Neural progenitor cell (in vitro differentiated cells): ENCODE data around the gene MCM5. TPM values are rescaled to one million over a fixed set of nuclear protein-coding genes. Genes with fewer than 3 reads are reported as not detected.

ENCODE experiments used
- DNase-seq: peaks from one replicate; pipeline ENCODE4 v3.0.0-alpha.2; 2016; ENCODE audit warnings: low spot score
- H2AFZ ChIP-seq: fragments of 200-600 bp; sonication (generic); replicated peaks from 2 replicates; pipeline ENCODE4 v1.6.1; 2016; ENCODE audit warnings: antibody characterized with exemption
- H3F3A ChIP-seq: fragments of 200-600 bp; sonication (generic); 2 replicates; pipeline ENCODE4 v1.6.1; 2016; ENCODE audit warnings: antibody characterized with exemption, low read depth
- H3K27ac ChIP-seq: fragments of 200-600 bp; sonication (generic); 2 replicates; pipeline ENCODE4 v1.5.1; 2016; ENCODE audit warnings: mild to moderate bottlenecking
- H3K27me3 ChIP-seq: fragments of 200-600 bp; sonication (generic); 2 replicates; pipeline ENCODE4 v1.6.1; 2016; ENCODE audit warnings: mild to moderate bottlenecking, moderate library complexity
- H3K36me3 ChIP-seq: fragments of 200-600 bp; sonication (generic); 2 replicates; pipeline ENCODE4 v1.5.1; 2016
- H3K4me1 ChIP-seq: fragments of 200-600 bp; sonication (generic); 2 replicates; pipeline ENCODE4 v1.6.1; 2016; ENCODE audit warnings: mixed run types
- H3K4me2 ChIP-seq: fragments of 200-600 bp; sonication (generic); 2 replicates; pipeline ENCODE4 v1.6.1; 2016
- H3K4me3 ChIP-seq: fragments of 200-600 bp; sonication (generic); 2 replicates; pipeline ENCODE4 v1.5.1; 2016
- H3K79me2 ChIP-seq: fragments of 200-600 bp; sonication (generic); 2 replicates; pipeline ENCODE4 v1.6.1; 2016; ENCODE audit warnings: low read depth
- H3K9ac ChIP-seq: fragments of 200-600 bp; sonication (generic); 2 replicates; pipeline ENCODE4 v1.6.1; 2016
- H3K9me3 ChIP-seq: fragments of 200-600 bp; sonication (generic); 2 replicates; pipeline ENCODE4 v1.5.1; 2016; ENCODE audit warnings: low read depth
- H4K20me1 ChIP-seq: fragments of 200-600 bp; sonication (generic); 2 replicates; pipeline ENCODE4 v1.6.1; 2016; ENCODE audit warnings: low read depth
- H3K27ac Mint-ChIP-seq: 3 replicates; pipeline ENCODE4 v1.8.0; 2021; ENCODE audit warnings: mixed read lengths
- H3K27me3 Mint-ChIP-seq: 2 replicates; pipeline ENCODE4 v1.8.0; 2022; ENCODE audit warnings: low read depth, mild to moderate bottlenecking, inconsistent platforms, moderate library complexity, mixed read lengths; ENCODE audit not compliant: insufficient read depth
- H3K36me3 Mint-ChIP-seq: 3 replicates; pipeline ENCODE4 v1.8.0; 2021; ENCODE audit warnings: mixed read lengths
- H3K4me1 Mint-ChIP-seq: 3 replicates; pipeline ENCODE4 v1.8.0; 2021; ENCODE audit warnings: mixed read lengths
- H3K4me3 Mint-ChIP-seq: 3 replicates; pipeline ENCODE4 v1.8.0; 2021; ENCODE audit warnings: mild to moderate bottlenecking, moderate library complexity, mixed read lengths
- H3K9me3 Mint-ChIP-seq: 3 replicates; pipeline ENCODE4 v1.8.0; 2020; ENCODE audit warnings: mixed read lengths
- CTCF ChIP-seq: fragments of 200-600 bp; sonication (generic); IDR thresholded peaks from 2 replicates; pipeline ENCODE4 v1.5.1; 2017; ENCODE audit warnings: antibody characterized with exemption, mild to moderate bottlenecking
- EZH2 ChIP-seq: fragments of 200-600 bp; sonication (generic); IDR thresholded peaks from 2 replicates; pipeline ENCODE4 v1.6.1; 2017; ENCODE audit warnings: antibody characterized with exemption, mild to moderate bottlenecking, moderate library complexity
- EZH2phosphoT487 ChIP-seq: fragments of 200-600 bp; sonication (generic); IDR thresholded peaks from 2 replicates; pipeline ENCODE4 v1.6.1; 2017; ENCODE audit warnings: antibody characterized with exemption
- total RNA-seq: library from RNA; depleted of rRNA; stranded (reverse); fragments of >200 nt; gene quantifications from 2 replicates; pipeline ENCODE4 v1.2.3, GENCODE V29; 2015; ENCODE audit warnings: low replicate concordance

The MCM5 gene
- total RNA-seq, 1 donor from 2014 or later, result 131 TPM

GRCh38 chr22:35379146-35379993 lies 20.6 kb upstream of the MCM5 start:
- Histone ChIP-seq H3K79me2 (no peaks in the 10 kb centered on the region), H3K36me3 (no peaks in the 10 kb centered on the region), H3K27me3 (peaks cover 12% of the 10 kb centered on the region), H3K4me2 (no peak overlapping the region), H3K9ac (no peak overlapping the region), H3K4me3 (no peak overlapping the region), H4K20me1 (no peaks in the 10 kb centered on the region), H2AFZ (no peak overlapping the region), H3K27ac (no peak overlapping the region), H3F3A (peaks cover 47% of the 10 kb centered on the region), H3K9me3 (no peaks in the 10 kb centered on the region), H3K4me1 (peaks cover 35% of the 10 kb centered on the region)
- DNase-seq, result no peak
- Mint-ChIP-seq H3K9me3 (no peaks in the 10 kb centered on the region), H3K27ac (no peak overlapping the region), H3K4me1 (peaks cover 39% of the 10 kb centered on the region), H3K4me3 (peak overlapping the region; percentile 74), H3K27me3 (peaks cover 25% of the 10 kb centered on the region), H3K36me3 (no peaks in the 10 kb centered on the region)
- no peak for TF ChIP-seq CTCF
- TF ChIP-seq EZH2phosphoT487, result no peak
- no peak for TF ChIP-seq EZH2

GRCh38 chr22:35380013-35380412 lies 19.9 kb upstream of the MCM5 start:
- peak overlapping the region; percentile 74 for H3K4me3 Mint-ChIP-seq
- Histone ChIP-seq H3K4me1 (peaks cover 35% of the 10 kb centered on the region), H3F3A (peaks cover 52% of the 10 kb centered on the region), H4K20me1 (no peaks in the 10 kb centered on the region), H3K27ac (no peak overlapping the region), H3K9ac (no peak overlapping the region), H3K4me3 (no peak overlapping the region), H3K36me3 (no peaks in the 10 kb centered on the region), H3K4me2 (no peak overlapping the region), H3K27me3 (peaks cover 12% of the 10 kb centered on the region), H2AFZ (no peak overlapping the region), H3K9me3 (no peaks in the 10 kb centered on the region), H3K79me2 (no peaks in the 10 kb centered on the region)
- H3K27me3 Mint-ChIP-seq, result peaks cover 27% of the 10 kb centered on the region
- no peak overlapping the region for H3K27ac Mint-ChIP-seq
- no peak for DNase-seq
- no peaks in the 10 kb centered on the region for H3K9me3 Mint-ChIP-seq
- TF ChIP-seq EZH2phosphoT487 (no peak), EZH2 (no peak), CTCF (no peak)
- H3K4me1 Mint-ChIP-seq, result peaks cover 41% of the 10 kb centered on the region
- H3K36me3 Mint-ChIP-seq, result no peaks in the 10 kb centered on the region

- Mint-ChIP-seq H3K4me1 (peaks cover 39% of the 10 kb centered on the region), H3K9me3 (no peaks in the 10 kb centered on the region), H3K27ac (no peak within 1 kb of the TSS), H3K4me3 (peak within 1 kb of the TSS; percentile 74), H3K27me3 (peaks cover 28% of the 10 kb centered on the region), H3K36me3 (no peaks in the 10 kb centered on the region)
- peak within 1 kb of the TSS; percentile 41 for H3K4me3 ChIP-seq
- H4K20me1 ChIP-seq, result no peaks in the 10 kb centered on the region
- H3K27me3 ChIP-seq, result peaks cover 12% of the 10 kb centered on the region
- peak within 1 kb of the TSS; percentile 87 for H2AFZ ChIP-seq
- DNase-seq, result peak; percentile 91
- no peak within 1 kb of the TSS for H3K9ac ChIP-seq
- TF ChIP-seq EZH2phosphoT487 (no peak), CTCF (no peak), EZH2 (no peak)
- H3F3A ChIP-seq, result peaks cover 45% of the 10 kb centered on the region
- H3K4me1 ChIP-seq, result peaks cover 32% of the 10 kb centered on the region
- H3K27ac ChIP-seq, result no peak within 1 kb of the TSS
- no peaks in the 10 kb centered on the region for H3K79me2 ChIP-seq
- H3K36me3 ChIP-seq, result no peaks in the 10 kb centered on the region
- H3K4me2 ChIP-seq, result peak within 1 kb of the TSS; percentile 81
- H3K9me3 ChIP-seq, result no peaks in the 10 kb centered on the region
Observed at GRCh38 chr22:35380537-35381423, 19.2 kb upstream of the MCM5 start, which contains the start of gene HMOX1. Gene HMOX1, plus strand, starts transcription at chr22:35381096. Its CDS starts 78 bp downstream, at chr22:35381174.
